Ramos (cell line): Measurements from ENCODE around the gene COBL.

ENCODE experiments used
- in situ Hi-C: fragments of 300-500 bp; cut with MboI; formaldehyde crosslinking; loops from one replicate; pipeline ENCODE4 v1.14.3; 2022; ENCODE audit warnings: low sequenced_read_pairs; ENCODE audit not compliant: unreplicated experiment

Gene COBL

GRCh38 chr7:51101111-51101757, 215.4 kb downstream of the COBL start:
- in situ Hi-C loops: no loop called here

DNA sequence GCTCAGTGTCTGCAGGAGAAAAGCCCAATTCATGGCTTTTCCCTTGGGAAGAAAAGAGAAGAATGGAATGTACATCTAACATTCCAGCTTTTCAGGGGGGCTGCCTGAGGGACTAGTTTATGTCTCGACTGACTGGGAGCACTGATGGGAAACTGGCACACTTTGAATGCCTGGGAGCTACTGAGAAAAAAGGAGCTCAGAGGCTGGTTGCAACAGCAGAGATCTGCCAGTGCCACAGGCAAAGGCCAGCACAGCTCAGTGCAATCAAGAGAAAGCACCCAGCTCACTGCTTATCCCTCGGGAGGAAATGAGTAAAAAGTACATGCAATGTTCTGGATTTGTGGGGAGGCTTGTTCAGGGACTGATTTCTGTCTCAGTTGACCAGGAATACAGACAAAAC, 226.2 kb downstream of the COBL start:
- in situ Hi-C loops: no loop called here

DNA sequence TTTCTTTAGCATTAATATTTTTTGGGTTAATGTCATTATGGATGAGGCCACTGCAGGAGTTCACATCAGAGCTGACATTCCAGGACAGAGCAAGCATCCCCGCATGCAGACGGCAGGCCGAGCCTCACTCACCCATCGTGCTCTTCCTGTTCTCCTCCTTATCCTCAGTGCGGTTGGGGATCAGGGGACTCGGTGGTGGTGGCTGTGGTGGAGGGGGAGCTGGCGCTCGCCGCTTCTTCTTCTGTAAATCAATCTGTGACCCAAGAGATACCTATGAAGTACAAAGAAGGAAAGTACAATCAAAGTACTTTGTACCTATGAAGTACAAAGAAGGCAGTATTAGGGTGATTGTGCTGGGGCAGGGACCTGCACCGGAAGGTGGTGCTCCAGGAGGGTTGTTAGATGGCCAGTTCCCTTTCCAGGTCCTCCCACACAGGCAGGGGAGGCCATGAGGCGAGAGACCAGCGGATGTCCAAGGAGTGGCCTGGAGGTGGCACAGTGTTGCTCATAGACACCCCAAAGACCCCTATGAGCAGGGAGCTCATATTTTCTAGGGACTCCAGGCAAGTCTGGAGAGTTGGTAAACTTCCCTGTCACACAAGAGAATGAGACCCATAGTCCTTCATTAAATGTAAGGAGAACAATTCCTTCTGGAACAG, 231.4 kb downstream of the COBL start:
- in situ Hi-C loops: no loop called here

DNA sequence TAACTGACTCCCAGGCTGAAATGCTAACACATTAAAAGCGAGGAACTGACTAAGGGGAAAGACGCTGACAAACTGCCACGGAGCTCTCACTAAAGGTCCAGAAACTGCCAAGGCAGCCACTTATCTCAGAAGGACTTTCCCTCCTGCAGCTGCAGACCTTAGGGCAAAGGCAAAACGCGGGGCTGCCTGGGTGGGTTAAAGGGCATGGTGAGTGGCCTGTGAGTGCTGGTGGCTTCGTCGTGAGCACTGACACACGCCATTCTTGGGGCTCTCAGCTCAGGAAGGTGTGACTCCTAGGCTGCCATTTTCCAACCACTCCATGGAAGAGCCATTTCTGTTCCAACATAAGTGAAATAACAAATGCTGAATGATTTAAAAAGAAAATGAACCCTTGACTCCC, 232.5 kb downstream of the COBL start:
- in situ Hi-C loops: no loop called here

DNA sequence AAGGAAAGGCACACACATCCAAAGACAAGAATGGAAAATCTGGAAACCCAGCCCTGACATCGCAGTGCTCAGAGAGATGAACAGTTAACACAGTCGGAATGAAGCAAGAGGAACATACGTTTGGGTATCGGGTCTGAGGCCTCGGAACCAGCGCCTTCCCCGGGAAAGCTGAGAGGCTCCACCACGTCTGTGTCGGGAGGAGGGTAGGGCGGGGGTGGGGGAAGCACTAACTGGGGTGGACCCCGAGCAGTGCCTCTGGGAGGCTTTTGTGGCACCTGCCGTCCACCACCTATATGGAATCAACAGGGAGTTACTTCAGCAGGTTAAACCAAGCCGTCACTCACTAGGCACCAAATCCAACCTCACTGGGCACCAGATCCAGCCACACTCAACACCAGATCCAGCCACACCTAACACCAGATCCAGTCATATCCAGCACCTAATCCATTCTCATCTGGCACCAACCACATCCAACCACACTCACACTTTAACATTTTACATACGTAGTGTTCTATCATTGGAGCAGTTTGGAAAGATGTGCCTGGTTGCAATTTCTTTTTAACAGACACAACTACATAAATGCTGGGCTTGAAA, 233.6 kb downstream of the COBL start:
- in situ Hi-C loops: no loop called here

GRCh38 chr7:51082096-51082840, 234.3 kb downstream of the COBL start:
- in situ Hi-C loops: no loop called here

- in situ Hi-C loops: no loop called here
These were observed 235.2 kb downstream of the COBL start for GRCh38 chr7:51081270-51081890.

DNA sequence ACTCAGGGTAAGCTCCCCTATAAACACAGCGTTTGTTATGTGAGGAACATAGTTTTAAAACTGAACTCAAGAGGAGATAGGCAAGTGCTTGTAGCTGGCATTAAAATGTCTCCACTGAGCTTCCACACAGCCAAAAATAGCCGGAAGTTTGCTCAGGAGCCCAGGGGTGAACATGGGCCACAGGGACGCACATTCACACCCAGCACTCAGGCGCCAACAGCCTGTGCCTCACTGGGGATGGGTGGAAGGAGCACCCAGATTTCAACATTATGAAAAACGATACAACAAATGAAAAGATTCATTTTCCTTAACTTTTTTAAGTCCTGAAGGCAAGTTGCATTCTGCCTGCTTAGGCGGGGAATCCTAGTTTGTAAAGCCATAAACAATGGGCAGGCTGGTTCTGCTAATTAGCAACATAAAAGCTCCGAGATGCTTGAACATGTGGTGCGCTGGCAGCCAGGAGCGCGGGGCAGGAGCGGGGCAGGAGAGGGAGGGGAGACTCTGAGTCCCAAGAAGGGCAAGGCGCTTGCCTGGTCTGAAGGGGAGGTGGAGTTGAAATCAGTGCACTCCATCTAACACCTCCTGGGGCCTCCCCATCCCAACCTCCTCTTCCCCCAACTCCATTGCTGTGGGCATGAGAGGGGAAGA, 235.9 kb downstream of the COBL start:
- in situ Hi-C loops: no loop called here

GRCh38 chr7:51080216-51080615, 236.4 kb downstream of the COBL start:
- in situ Hi-C loops: no loop called here

DNA sequence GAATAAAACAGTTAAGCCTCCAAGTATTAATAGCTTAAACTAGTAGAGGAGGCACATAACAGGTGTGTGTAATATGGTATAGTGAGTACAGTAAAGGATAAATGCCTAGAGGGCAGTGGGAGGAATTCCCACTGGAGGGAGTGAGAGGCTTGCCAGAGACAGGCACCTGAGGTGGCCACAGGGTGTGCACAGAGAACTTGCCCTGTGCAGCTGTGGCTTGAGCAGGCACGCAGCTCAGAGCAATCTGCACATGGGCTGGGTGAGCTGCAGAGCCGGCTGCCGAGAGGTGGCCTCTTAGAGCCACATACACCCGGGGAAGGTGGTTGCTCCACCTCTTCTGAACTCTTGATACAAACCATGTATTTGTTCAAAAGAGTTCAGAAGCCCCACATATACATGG, 237.1 kb downstream of the COBL start:
- in situ Hi-C loops: no loop called here

GRCh38 chr7:51078653-51079052, 238.0 kb downstream of the COBL start:
- in situ Hi-C loops: no loop called here

- in situ Hi-C loops: no loop called here
These were observed 238.6 kb downstream of the COBL start for GRCh38 chr7:51077987-51078370.

- in situ Hi-C loops: no loop called here
These were observed 239.2 kb downstream of the COBL start for GRCh38 chr7:51077316-51077986.

DNA sequence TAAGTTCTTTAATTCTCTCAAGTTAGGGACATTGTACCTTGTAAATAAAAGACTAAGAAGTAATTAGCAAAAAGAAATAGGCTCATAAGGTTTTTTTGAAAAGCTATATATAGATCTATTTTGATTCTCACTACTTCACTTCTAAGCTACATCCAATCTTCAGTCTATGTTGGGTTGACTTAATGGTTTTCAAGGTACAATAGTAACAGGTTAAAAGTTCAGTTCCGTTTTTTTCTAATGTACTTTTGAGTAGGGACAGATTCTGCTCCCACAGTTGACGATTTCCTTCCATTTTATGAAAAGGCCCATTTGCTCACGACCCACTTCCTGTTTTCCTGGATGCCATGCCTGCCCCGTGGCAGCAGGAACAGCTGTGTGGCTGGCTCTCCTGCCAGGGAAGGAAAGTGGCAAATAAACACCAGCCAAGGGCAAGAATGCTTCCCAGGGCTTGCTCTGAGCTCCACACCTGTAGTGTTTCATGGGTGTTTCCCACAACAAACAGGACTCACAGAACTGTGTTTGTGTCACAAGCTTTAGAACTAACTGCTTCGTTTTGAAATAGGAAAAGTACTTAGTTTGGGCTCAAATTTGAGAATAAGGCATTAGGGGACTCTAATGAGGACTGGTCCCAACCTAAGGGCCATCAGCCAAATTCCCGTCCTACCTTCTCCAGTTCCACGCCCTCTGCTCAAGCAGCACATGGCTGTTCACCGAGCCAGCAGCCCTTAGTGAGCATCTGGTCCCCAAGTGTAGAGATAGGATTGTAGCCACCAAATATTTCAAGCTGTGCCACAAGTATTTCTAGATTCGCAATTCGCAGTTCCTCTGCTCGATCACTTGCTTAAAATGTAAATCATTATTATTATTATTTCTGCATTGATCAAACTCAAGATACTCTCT, 240.7 kb downstream of the COBL start:
- in situ Hi-C loops: no loop called here

DNA sequence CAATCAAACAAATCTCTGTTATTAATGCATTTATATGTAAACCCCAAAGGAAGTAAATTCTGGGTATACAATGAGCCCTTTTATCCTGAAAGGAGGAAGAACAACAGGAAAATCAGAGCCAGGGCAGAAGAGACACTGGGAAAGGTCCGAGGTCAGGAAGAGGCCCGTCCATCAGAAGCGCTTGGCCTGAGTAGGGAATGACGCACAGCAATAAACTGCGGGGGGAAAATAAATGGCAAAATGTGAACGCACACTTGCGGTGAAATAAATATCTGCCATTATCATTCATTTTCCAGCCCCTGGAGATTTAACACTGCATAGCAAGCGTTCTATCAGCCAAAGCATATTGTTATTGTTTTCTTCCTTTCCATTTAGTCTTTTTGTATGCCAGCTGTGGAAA, 243.4 kb downstream of the COBL start:
- in situ Hi-C loops: no loop called here

- in situ Hi-C loops: no loop called here
These were observed 244.3 kb downstream of the COBL start for GRCh38 chr7:51072281-51072680.

- in situ Hi-C loops: no loop called here
These were observed 245.2 kb downstream of the COBL start for GRCh38 chr7:51071427-51071826.

- in situ Hi-C loops: no loop called here
These were observed 246.5 kb downstream of the COBL start for GRCh38 chr7:51070151-51070550.
